ENCODE data around the gene IQCK.

GRCh38 chr16:19754644-19755036 lies 36.6 kb downstream of the IQCK start:
- TF ChIP-seq EZH2 (IDR thresholded peaks at IDR 0.05), result no peak
- TF ChIP-seq POLR2AphosphoS5 (IDR thresholded peaks at IDR 0.05; ENCODE audit: borderline replicate concordance, low read depth, low read length), result no peak

All from SK-N-MC (cell line).